ENCODE data around the gene POU4F3.
"Not testable (repeated sequence)": the region's sequence is repeated elsewhere in the genome, so short reads cannot be mapped to it uniquely, and the experiment has no call there.

Gene POU4F3, protein sequence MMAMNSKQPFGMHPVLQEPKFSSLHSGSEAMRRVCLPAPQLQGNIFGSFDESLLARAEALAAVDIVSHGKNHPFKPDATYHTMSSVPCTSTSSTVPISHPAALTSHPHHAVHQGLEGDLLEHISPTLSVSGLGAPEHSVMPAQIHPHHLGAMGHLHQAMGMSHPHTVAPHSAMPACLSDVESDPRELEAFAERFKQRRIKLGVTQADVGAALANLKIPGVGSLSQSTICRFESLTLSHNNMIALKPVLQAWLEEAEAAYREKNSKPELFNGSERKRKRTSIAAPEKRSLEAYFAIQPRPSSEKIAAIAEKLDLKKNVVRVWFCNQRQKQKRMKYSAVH
- total RNA-seq = 0 to 0.27 reads per million in 2 donors

DNA sequence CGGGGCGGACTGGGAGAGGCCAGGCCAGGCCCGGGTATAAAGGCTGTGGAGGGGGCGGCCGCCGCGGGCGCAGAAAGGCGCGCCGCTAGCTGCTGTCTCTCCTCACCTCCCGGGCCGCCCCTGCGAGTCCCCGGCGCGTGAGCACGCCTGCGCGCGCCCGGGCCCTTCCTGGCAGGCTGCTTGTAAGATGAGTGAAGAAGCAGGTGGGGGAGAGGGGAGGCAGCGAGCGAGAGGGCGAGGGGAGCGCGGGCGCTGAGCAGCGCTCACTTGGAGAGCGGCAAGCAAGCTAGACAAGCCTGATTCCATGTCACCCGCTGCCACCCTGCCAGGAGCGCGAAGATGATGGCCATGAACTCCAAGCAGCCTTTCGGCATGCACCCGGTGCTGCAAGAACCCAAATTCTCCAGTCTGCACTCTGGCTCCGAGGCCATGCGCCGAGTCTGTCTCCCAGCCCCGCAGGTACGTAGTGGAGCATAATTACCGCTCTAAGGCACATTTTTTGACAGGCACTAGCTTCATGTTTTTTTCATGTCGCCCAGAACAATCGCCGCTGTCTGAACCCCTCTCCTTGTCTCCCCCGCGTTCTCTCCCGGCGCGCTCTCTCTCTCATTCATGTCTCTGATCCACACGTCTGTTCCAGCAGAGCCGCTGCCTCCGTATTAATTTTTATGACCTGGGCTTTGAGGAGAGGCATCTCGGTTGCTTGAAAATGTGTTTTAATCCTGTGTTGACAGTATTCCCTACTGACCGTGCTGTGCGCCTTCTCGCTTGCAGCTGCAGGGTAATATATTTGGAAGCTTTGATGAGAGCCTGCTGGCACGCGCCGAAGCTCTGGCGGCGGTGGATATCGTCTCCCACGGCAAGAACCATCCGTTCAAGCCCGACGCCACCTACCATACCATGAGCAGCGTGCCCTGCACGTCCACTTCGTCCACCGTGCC lies at the start of gene POU4F3:
Gene POU4F3, plus strand, starts transcription at position 66 of the 941 bp plus-strand sequence. Its CDS starts 274 bp downstream, at position 340.
- DNase-seq = no peak

DNA sequence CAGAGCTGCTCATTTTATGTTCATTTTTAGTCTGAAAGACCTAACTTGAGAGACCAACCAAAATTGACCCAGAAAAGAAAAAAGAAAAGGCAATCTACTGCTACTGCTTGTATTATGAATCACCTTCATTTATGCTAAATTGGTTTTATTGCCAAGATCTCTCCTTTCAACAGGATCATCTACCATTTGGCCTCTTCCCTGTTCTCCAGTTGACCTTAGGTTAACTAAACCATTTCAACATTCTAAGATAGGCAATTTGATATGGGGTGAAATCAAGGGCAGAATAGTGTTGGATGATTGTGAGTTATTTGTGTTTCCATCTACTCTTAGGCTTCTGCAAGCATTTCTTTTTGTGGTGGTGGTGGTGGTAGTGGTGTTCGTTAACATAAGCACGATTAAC lies 48.3 kb upstream of the POU4F3 start:
- no peak for DNase-seq

DNA sequence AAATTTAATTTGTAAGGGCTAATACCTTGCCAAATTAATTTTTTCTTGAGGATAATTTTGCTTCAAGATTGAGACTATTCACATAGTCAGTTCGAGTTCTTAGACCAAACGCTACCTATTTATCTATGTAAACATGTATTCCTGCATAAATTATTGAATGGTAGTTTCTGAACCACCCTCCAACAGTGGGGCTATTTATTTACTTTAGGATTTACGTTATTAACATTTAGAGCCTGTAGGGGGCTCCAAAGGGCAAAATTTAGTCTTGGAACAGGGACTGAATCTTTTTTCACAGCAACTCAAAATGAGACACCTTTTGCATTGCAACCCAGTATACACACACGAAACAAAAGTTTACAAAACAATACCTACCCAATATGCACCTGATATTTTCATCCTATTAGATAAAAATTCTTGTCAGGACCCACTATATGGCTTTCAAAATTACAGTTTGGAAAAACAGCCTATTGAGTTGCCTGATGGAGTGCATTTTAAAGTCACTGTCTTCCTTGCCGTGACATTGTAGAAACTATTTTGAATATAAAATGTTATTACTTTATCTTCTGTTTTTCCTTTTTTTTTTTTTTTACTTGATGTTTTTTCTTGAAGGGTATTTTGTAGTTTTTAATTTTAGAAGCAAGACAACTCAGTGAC lies 47.1 kb upstream of the POU4F3 start:
- peak in 1 of 5 experiments; percentile 58 for DNase-seq

DNA sequence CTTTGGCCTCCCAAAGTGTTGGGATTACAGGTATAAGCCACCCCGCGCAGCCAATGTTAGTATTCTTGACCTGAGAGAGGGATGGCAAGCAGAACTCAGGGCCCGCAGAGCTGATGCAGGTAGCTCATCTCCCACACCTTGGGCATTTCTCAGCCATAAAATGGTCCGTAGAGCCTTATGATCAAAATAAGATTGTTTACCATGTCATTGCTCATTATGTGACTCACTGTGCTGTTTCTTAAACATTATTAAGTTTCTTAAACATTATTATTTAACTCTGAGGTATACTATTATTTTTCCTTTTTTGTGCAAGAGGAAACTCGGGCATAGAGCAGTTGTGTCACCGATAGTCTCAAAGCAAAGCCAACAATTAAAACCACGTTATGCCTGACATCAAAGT lies 42.4 kb upstream of the POU4F3 start:
- no peak for DNase-seq

DNA sequence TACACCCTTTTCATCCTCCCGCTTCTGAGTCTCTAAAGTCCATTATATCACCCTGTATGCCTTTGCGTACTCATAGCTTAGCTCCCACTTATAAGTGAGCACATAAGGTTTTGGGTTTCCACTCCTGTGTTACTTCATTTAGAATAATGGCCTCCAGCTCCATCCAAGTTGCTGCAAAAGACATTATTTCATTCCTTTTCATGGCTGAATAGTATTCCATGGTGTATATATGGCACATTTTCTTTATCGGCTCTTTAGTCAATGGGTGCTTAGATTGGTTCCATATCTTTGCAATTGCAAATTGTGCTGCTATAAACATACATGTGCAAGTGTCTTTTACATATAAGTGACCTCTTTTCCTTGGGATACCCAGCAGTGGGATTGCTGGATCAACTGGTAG lies 39.7 kb upstream of the POU4F3 start:
- not testable (repeated sequence) for DNase-seq

DNA sequence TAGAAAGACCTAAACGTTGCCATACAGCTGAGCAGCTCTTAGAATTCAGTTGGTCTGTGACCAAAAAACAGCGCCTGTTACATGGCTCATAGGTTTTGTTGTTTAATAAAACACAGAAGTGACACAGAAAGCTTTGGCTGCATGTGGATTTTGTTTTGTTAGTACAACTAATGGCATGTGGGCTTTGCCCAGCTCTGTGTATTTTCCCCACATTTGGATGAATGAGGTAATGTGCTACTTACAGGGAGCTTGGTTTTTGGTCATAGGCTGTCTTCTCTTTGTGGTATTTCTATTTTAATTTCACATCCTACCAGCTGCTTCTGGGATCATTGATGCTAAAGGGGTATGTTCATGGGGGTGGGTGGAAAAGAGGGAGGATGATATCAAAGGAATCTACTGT lies 37.0 kb upstream of the POU4F3 start:
- DNase-seq = no peak

DNA sequence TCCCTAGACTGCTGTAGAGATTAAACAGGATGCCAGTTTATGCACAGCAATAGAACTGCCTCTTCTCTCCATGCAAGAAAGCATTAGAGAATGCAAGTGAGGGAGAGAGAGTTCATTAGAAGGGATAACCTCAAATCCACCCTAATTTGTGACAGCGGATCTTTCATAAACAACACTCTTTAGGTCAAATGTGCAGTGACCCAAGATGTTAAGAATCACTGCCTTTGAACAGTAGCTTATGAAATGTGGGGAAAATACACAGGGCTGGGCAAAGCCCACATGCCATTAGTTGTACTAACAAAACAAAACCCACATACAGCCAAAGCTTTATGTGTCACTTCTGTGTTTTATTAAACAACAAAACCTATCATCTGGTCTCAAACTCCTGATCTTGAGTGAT lies 36.2 kb upstream of the POU4F3 start:
- DNase-seq = no peak

DNA sequence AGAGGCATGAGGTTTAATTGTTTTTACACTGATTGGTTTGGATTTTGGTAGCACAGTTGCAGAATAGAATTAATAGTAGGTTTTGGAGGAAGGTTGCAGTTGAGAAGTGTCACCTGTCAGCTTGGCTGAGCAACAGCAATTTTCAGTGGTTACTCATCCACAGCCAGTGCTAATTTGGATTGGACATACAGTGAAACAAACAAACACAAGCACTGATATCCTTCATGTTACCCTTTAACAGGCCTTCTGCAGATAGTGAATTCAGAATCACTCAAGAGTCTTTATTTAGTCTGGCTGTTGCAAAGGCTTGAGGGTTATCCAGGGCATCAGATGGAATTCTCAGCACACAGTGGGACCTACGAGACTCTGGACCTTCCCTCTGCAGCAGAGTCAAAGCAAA lies 31.8 kb upstream of the POU4F3 start:
- no peak for DNase-seq

DNA sequence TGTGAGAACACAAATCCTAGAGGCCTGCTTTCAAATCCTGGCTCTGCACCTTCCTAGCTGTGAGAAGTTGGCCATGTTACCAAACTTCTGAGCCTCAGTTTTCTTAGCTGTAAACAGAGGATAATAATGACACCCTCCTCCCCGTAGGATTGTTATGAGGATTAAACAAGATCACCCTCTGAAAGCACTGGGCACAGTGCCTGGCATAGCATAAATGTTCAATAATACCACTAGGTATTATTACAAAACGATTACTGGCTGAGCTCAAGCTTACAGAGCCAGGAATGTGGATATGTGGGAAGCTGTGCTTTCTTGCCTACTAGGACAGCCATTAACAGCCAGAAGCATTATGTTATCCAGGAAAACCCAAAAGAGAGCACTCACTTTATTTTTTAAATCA lies 30.8 kb upstream of the POU4F3 start:
- no peak for DNase-seq

DNA sequence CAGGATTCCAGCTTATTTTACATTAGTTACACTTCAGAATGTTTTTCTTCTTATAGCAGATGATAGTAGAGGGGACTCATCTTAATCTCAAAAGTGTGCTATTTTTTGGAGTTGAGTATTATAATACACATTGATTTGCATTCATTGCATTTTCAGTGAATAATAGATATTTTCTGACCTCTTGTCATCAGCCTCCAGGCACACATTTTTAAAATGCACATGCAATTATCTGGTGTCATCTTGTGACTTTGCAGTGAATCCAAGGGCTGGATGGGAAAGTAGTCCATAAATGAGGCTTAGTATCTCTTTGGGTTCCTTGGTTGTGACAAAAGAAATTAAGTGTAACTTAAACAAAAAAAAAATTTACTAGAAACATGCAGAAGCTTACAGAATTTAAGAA lies 28.1 kb upstream of the POU4F3 start:
- no peak for DNase-seq

DNA sequence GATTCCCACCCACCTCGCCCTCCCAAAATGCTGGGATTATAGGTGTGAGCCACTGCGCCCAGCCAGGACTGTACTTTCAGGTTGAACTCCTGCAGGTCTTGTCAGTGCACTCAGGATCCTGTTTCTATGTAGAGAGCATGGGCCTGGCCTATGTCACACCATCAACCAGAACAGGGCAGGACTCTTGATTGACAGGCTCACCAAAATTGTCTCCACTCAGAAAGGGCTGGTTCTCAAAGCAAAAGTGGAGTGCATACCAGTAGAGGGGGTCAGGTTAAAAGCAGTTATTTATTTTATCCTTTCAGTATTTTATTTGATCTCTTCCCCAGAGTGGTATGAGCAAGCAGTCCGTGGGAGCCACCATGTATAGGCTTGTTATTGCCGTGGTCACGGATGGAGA lies 27.4 kb upstream of the POU4F3 start:
- no peak for DNase-seq

DNA sequence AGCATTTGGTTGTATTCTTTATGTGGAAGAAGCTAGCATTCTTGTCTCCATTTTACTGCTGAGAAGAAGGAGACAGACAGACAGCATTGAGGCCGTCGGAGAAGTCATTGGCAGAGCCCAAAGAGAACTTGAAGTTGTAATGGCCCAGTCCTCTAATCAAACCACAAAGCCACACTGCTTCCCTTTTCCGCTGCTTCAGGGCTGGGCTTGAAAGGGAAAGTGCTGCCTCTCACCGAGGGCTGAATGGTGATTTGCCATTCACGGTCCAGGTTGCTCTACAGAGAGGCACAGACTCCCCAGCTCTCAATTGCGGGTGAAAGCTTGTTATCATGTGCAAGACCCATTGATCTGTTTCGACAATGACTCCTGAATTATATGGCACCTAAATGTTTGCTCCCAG lies 25.6 kb upstream of the POU4F3 start:
- peak in 1 of 5 experiments; percentile 10 for DNase-seq

DNA sequence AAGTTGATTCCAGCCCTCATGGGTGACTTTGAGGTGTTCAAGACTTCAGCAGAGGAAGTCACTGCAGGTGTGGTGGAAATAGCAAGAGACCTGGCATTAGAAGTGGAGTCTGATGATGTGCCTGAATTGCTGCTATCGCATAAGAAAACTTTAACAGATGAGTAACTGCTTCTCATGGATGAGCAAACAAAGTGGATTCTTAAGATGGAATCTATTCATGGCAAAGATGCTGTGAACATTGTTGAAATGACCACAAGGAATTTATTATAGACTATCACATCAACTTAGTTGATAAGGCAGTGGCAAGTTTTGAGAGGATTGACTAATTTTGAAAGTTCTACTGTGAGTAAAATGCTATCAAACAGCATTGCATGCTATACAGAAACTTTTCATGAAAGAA lies 17.1 kb upstream of the POU4F3 start:
- DNase-seq = no peak

DNA sequence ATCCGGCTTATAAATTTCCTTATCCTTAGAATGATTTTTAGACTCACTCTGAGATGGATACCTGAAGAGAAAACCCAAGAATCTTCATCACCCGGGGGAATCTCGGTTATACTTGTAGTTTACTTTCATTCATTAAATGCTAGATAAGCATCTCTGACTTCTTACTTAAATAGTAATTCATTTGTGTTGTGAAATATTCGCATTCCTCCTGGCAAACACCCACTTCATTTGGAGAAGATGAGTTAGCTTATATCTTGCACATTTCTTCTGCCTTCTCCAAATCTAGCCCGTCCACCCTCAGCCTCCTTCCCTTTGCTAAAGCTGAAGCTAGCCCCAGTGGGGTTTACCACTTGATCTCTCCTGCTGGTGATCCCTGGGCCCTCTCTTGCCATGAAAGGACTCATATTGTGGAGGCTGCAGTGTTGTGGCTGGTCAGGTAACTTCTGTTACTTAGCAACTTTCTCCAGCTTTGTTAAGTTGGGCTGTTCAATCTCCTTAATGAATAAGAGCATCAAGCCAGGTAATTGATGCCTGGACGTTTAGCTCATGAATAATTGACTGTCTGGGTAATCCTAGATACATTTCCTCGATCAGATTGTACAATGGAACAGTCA lies 11.3 kb upstream of the POU4F3 start:
- DNase-seq = no peak

DNA sequence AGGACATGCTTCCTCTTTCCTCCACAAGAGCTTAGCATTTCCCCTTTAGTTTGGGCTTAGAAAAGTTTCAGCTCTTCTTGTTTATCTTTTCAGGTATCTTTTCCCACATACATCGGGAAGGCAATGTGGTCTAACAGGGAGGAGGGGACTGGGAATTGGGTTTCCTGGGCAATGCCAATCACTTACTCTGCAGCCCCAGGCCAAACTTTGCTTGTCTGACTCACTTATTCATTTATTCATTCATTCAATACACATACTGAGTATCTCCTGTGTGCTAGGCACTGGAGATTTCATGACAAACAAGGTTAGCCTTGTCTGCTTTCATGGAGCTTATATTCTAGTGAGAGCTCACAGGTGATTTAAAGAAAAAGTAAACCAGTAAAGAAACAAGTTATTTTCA lies 10.7 kb upstream of the POU4F3 start:
- no peak for DNase-seq

DNA sequence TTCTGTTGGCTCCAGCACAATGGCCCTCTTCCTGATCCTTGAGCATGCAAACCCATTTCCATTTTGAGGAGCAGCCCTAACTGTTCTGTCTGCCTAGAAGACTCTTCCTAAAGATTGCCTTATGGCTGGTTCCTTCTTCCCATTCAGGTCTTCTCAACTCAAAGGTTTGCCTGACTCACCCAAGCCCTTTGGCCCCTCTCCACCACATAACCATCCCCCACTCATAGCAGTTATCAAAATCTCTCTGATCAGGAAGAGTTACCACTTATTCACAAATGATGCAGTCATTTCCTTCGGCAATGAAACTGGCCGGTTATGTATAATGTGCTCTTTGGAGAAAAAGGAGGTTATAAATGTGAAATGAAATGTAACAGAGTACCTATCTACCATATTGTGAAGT lies 8.9 kb upstream of the POU4F3 start:
- no peak for DNase-seq

DNA sequence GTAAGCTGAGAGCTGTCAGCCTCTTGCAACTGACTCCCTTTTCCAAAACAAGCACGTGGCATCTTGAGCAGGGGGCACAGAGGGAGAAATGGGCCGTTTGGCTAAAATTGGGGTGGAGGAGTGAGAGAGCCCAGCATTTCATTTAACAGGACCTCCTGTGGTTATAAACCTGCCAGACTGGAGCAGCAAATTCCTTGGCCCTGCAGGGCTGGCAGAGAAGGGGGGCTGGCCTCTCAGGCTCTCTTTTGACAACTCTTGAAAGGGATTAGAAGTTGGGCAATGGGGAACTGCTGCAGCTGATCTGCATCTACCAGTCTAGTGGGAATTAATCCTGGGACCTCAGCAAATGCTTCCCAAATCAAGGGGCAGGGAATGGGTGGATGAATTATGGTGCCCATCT lies 7.2 kb upstream of the POU4F3 start:
- no peak for DNase-seq

DNA sequence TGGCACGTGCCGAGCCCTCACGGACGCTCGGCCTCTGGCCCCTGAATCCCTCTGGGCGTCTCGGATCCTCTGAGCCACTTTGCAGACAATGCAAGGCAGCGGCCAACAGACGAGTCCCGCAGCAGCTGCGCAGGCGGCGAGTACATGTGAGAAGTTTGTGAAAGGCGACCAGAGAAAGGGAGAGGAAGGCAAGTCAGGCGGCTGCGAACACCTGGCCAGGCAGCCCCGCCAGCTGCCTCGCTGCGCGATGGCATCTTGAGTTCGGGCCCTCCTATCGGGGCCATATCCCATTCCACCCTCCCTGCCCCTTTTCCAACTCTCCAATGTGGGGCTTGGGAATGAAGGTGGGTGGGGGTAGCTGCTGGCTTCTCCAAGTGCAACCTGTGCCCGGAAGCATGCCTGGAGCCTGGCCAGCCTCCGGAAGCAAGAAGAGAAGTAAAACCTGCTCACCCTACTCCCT lies 4.5 kb upstream of the POU4F3 start:
- DNase-seq = no peak

DNA sequence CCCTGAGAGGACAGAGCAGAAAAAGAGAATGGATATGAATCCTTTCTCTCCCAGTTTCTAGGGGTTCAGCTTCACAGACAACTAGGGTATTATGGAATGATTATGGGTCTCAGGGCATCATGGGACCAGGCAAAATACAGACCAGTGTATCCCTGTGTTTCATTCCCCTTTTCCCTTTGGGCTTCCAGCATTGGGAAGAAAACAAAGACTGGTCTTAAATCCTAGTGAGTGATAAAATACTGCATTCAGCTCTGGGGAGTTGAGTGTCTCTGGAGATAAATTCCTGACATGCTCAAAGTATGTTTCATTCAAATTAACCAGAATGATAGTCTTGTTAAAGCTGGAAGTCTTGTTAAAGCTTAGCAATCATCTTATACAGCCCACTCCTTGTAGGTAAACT lies 2.4 kb upstream of the POU4F3 start:
- no peak for DNase-seq

DNA sequence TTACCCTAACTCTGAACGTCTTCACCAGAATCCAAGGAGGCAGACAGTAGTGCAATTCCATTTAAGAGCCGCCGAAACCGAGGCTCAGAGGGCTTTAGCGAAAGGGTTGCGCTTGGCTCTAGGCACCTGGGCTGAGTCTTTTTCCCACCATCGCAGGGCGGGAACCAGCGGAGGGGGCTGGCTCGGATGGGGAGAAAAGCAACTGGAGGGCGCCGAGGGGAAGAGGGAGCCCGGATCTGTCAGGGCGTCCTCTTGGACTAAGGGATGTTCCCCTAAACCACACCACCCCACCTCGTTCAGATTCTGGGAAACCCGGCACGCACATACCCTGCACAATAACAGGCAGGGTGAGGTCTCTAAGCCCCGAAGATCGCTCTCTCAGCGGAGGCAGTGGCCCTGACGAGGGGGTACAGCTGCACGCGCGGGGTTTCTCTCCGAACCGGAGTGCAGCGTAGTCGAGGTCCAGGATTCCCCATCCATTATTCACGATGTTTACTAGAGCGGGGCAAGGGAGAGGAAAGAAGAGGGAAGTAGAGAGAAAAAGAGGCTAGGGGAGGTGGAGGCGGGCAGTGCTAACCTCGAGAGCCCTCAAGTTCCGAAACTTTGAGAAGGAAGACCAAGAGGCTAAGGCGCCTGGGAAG lies 1.3 kb upstream of the POU4F3 start:
- no peak for DNase-seq

DNA sequence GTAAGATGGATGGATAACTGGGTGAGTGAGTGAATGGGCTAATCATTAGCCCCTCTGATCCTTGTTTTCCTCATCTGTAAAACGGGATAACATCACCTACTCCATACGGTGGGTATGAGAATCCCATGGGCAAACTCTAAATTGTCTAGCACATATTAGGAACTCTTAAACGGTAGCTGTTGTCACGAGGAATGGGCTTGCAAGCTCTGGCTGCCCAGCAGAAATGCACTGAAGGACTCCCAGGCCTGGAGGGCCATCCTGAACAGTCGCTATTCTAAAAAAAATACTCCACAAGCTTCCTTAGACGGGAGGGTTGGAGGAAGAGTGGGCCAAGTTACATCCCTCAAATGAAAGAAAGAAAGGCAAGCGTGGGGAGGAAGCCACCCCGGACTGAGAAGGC lies 711 bp upstream of the POU4F3 start:
- no peak for DNase-seq

DNA sequence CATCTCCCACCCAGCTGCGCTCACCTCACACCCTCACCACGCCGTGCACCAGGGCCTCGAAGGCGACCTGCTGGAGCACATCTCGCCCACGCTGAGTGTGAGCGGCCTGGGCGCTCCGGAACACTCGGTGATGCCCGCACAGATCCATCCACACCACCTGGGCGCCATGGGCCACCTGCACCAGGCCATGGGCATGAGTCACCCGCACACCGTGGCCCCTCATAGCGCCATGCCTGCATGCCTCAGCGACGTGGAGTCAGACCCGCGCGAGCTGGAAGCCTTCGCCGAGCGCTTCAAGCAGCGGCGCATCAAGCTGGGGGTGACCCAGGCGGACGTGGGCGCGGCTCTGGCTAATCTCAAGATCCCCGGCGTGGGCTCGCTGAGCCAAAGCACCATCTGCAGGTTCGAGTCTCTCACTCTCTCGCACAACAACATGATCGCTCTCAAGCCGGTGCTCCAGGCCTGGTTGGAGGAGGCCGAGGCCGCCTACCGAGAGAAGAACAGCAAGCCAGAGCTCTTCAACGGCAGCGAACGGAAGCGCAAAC lies 1.1 kb downstream of the POU4F3 start:
- DNase-seq = no peak

Data from T-helper 2 cell (primary cell).